GM13977 (cell line): ENCODE data around the gene WDR11.
"Not testable (repeated sequence)": the region's sequence is repeated elsewhere in the genome, so short reads cannot be mapped to it uniquely, and the experiment has no call there.

Experiments used
- DNase-seq: peaks from one replicate; pipeline ENCODE4 v3.0.0; 2012; ENCODE audit warnings: low spot score
- in situ Hi-C: fragments of 300-500 bp; cut with MboI; formaldehyde crosslinking; loops from one replicate; pipeline ENCODE4 v1.12.0; 2022; ENCODE audit warnings: low sequenced_read_pairs, low pct_unique_long_range_greater_than_20kb, mixed read lengths, inconsistent platforms; ENCODE audit not compliant: unreplicated experiment
- TF ChIP-seq, protein P1 (sequence below): IDR thresholded peaks from 2 replicates; pipeline ENCODE4 v1.5.1; 2012; ENCODE audit warnings: mild to moderate bottlenecking, control low read depth; ENCODE audit not compliant: insufficient read depth; ENCODE audit errors: extremely low read depth, missing control alignments

WDR11 gene

DNA sequence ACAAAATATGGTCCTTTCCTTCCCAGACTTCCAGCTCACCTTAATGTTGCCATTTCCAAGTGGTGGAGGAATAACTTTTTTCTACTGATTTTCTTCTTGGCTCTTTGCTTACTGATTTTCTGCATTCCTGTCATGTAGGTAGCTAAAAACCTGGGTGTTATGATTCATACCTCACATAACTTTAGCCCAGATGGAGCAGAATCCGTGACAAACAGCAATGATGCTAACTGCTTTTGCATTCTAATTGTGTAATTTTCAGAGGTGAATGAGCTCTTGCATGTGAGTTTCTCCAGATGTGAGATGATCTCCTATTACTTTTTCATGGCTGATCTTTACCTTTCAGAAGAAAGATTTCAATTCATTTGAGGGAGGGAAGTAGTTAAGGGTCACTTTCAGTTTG, 43.4 kb downstream of the WDR11 start:
- in situ Hi-C loops = no loop called here
- no peak for DNase-seq
- TF ChIP-seq, protein P1, sequence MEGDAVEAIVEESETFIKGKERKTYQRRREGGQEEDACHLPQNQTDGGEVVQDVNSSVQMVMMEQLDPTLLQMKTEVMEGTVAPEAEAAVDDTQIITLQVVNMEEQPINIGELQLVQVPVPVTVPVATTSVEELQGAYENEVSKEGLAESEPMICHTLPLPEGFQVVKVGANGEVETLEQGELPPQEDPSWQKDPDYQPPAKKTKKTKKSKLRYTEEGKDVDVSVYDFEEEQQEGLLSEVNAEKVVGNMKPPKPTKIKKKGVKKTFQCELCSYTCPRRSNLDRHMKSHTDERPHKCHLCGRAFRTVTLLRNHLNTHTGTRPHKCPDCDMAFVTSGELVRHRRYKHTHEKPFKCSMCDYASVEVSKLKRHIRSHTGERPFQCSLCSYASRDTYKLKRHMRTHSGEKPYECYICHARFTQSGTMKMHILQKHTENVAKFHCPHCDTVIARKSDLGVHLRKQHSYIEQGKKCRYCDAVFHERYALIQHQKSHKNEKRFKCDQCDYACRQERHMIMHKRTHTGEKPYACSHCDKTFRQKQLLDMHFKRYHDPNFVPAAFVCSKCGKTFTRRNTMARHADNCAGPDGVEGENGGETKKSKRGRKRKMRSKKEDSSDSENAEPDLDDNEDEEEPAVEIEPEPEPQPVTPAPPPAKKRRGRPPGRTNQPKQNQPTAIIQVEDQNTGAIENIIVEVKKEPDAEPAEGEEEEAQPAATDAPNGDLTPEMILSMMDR = no peak

DNA sequence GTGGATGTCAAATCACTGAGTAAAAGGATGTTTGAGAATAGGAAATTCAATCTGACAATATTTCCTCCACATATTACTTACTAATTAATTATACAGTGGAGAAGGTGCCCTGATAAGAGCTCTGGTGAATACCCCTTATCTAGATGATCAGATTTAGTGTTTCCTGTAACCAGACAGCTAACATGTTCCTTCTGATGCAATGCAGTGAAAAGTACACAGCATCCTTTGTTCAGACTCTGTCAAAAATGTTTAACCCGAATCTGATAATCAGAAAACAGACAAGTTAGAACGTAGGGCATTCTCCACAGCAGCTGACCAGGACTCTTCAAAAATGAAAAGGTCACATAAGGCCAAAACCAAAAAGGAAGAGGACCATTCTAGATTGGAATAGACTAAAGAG, 46.2 kb downstream of the WDR11 start:
- TF ChIP-seq, protein P1 = no peak
- in situ Hi-C loops = no loop called here
- DNase-seq = no peak

DNA sequence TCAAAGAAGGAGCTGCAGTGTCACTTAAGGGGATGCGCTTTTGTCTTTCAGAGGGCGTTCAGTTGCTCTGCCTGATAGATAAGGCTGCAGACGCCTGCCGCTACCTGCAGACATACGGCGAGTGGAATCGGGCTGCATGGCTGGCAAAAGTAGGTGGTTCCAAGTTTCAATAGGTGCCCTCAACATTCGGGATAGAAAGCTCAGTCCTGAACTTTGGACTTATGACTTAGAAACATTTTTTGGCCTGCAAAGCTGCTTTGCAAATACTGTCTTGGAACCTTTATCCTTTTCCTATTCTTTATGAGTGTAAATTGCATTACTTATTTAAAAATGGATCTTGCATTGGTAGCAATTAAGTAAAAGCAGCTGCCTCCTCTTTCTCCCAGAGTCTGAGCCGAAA, 54.1 kb downstream of the WDR11 start:
- in situ Hi-C loops = no loop called here
- DNase-seq = no peak
- TF ChIP-seq, protein P1 = no peak

DNA sequence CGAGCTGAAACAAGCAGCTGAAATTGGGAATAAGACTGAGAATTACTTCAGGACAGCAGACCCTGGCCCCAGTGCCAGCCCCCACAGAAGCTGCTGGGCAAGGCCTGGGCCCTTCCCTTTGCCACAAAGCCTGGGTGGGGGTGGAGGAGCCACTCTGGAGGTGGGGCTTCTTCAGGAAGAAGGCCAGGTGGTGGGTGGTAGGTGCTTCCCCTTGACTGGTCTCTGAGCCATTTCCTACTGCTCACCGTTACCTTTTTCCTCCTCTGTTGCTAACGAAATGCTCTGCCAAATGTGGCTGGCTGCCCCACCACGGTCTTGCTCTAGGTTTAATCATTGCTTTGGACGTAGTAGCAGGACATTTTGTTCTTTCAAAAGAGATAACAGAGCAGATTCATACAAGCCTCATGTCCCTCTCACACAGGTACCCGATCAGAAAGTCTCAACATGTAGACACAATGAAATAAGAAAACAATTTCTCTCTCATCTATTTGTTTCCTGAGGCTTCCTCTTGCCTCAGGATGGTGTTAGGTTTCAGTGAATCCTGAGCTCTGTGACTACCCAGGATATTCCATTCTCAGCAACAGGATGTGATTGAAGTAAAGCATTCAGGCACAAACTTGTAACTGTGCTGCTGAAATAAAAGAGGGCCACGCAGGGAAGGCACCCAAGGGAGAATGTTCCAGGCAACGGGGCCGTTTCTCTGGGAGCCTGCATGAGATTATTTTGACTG, 66.5 kb downstream of the WDR11 start:
- TF ChIP-seq, protein P1 = no peak
- DNase-seq = no peak
- in situ Hi-C loops = no loop called here

DNA sequence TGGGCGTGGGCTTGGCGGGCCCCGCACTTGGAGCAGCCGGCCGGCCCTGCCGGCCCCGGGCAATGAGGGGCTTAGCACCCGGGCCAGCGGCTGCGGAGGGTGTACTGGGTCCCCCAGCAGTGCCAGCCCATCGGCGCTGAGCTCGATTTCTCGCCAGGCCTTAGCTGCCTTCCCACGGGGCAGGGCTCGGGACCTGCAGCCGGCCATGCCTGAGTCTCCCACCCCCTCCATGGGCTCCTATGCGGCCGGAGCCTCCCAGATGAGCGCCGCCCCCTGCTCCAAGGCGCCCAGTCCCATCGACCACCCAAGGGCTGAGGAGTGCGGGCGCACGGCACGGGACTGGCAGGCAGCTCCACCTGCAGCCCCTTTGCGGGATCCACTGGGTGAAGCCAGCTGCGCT, 72.7 kb downstream of the WDR11 start:
- in situ Hi-C loops, DNase-seq: not testable (repeated sequence)

DNA sequence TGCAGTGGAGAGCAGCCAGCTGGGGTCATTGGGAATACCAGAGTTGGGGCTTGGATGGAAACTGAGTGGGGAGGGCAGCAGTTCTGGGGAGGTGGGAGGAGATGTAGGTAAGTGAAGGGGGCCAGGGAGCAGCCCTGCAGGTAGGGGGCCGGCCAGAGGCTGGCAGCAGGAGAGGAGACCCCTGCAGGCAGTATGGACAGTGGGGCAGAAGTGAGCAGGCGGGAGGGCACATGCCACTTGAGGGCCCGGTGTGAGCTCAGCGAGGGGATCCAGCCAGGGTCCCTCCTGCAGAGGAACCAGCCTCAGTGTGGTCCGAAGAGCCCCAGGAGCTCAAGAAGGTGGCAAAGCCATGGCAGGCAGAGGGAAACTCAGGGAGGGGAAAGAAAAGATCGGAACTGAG, 75.4 kb downstream of the WDR11 start:
- in situ Hi-C loops = loop anchor here (25.0 kb wide), 2 partner anchors 811 to 986 kb away; no protein-coding TSS in a partner anchor
- TF ChIP-seq, protein P1 = no peak
- no peak for DNase-seq

DNA sequence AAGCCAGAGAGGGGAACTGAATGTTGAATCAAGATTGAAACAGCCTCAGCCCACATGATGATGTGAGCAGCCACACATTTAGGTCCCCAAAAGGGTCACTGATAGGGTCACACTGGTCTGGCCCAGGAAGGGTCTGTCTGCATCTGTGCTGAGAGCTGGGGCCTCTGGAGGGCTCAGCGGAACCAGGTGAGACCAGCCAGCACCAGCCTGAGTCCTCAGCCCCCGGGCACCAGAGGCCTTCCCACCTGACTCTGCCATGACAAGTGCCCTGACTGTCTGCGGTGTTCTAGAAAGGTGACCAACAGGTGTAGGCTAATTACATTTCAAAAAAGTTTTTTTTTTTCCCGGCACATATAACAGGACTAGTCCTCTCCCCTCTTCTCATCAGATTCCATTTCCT, 76.2 kb downstream of the WDR11 start:
- TF ChIP-seq, protein P1 = no peak
- in situ Hi-C loops = loop anchor here (25.0 kb wide), 2 partner anchors 810 to 985 kb away; no protein-coding TSS in a partner anchor

More for the DNA sequence above, 76.2 kb downstream of the WDR11 start:
- no peak for DNase-seq
